Raji (cell line): ENCODE measurements around the gene FARS2.

Experiments
- POLR2A ChIP-seq: IDR thresholded peaks from 2 replicates; pipeline ENCODE4 v1.6.1; 2011; ENCODE audit warnings: low read depth, low read length, control low read depth; ENCODE audit not compliant: insufficient read depth

Gene FARS2

GRCh38 chr6:5693225-5694145 is 432.2 kb downstream of the FARS2 start:
- TF ChIP-seq POLR2A = no peak

- TF ChIP-seq POLR2A = no peak
Measured at GRCh38 chr6:5695260-5696245, 434.2 kb downstream of the FARS2 start.

GRCh38 chr6:5697508-5697907 is 436.2 kb downstream of the FARS2 start:
- TF ChIP-seq POLR2A = no peak

- TF ChIP-seq POLR2A = no peak
Measured at GRCh38 chr6:5698318-5698717, 437.0 kb downstream of the FARS2 start.

- TF ChIP-seq POLR2A = no peak
Measured at GRCh38 chr6:5701174-5701573, 439.9 kb downstream of the FARS2 start.

- no peak for TF ChIP-seq POLR2A
Measured at GRCh38 chr6:5704708-5705107, 443.4 kb downstream of the FARS2 start.

- no peak for TF ChIP-seq POLR2A
Measured at GRCh38 chr6:5705252-5705651, 443.9 kb downstream of the FARS2 start.

- no peak for TF ChIP-seq POLR2A
Measured at GRCh38 chr6:5706124-5707033, 445.1 kb downstream of the FARS2 start.

- TF ChIP-seq POLR2A = no peak
Measured at GRCh38 chr6:5707281-5708045, 446.1 kb downstream of the FARS2 start.

- TF ChIP-seq POLR2A = no peak
Measured at GRCh38 chr6:5710516-5710915, 449.2 kb downstream of the FARS2 start.

- TF ChIP-seq POLR2A = no peak
Measured at GRCh38 chr6:5710936-5711335, 449.6 kb downstream of the FARS2 start.

- TF ChIP-seq POLR2A = no peak
Measured at GRCh38 chr6:5712349-5713215, 451.3 kb downstream of the FARS2 start.

GRCh38 chr6:5713519-5713918 is 452.2 kb downstream of the FARS2 start:
- TF ChIP-seq POLR2A = no peak
